ENCODE data around the gene PFDN5.

GRCh38 chr12:53254816-53255545 is 40.4 kb upstream of the PFDN5 start:
- no peak for TF ChIP-seq CTCF (conservative IDR thresholded peaks at IDR 0.05)
- TF ChIP-seq EZH2 (IDR thresholded peaks at IDR 0.05; ENCODE audit: low read depth), result no peak
